ENCODE measurements around the gene GJC1.

GJC1 gene

DNA sequence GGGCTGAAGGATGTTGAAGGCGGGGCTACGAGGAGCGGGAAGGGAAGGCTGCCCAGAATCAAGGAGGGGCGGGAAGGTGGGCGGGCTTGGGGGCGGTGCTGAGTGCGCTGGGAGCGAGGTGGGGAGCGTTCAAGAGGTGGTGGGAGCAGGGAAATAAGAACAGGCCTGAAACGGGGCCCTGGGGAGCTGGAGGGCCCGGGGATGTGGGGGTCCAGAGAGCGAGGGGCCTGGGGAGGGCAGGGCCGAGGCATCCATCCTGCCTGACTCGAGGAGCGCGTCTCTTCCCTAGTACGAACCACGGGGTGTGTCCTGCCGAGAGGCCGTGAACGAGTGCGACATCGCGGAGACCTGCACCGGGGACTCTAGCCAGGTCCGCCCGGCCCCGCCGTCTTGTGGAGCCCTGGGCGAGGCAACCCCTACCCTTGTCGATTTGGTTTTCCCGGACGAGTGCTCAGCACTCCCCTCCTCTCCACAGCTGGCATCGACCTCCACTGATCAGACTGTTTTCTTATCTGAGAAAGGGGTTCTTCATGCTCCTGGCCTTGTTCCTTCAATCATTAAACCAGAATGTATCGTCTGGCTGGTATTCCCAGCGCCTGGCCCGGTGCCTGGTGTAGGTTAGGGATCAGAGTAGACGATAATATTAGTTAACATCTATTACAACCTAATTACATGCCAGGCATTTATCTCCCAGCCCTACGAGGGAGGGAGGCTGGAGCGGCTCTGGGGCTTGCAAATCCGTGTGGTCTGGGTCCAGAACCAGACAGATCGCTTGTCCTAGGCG is 54.1 kb downstream of the GJC1 start:
- no peak for DNase-seq

DNA sequence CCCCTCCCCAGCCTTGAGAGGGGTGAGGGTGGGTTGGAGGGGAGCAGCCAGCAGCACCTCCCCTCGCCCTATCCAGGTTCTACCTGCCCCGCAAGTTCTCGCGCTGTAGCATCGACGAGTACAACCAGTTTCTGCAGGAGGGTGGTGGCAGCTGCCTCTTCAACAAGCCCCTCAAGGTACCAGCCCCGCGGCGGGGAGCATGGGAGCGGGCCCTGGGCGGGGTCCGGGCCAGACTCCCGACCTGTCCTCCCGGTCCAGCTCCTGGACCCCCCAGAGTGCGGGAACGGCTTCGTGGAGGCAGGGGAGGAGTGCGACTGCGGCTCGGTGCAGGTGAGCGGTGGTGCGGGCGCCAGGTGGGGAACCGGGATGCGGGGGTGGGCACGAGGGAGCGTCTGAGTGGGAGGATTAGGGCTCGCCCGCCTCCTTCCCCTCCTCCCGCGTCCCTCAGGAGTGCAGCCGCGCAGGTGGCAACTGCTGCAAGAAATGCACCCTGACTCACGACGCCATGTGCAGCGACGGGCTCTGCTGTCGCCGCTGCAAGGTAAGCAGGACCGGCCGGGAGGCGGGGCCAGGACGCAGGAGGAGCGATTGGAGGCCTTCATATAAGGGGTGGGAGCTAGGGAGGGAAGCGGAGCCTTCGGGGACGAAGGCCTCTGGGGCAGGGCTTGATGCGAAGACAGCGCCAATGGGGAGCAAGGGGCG is 54.8 kb downstream of the GJC1 start:
- peak; percentile 88 for DNase-seq

DNA sequence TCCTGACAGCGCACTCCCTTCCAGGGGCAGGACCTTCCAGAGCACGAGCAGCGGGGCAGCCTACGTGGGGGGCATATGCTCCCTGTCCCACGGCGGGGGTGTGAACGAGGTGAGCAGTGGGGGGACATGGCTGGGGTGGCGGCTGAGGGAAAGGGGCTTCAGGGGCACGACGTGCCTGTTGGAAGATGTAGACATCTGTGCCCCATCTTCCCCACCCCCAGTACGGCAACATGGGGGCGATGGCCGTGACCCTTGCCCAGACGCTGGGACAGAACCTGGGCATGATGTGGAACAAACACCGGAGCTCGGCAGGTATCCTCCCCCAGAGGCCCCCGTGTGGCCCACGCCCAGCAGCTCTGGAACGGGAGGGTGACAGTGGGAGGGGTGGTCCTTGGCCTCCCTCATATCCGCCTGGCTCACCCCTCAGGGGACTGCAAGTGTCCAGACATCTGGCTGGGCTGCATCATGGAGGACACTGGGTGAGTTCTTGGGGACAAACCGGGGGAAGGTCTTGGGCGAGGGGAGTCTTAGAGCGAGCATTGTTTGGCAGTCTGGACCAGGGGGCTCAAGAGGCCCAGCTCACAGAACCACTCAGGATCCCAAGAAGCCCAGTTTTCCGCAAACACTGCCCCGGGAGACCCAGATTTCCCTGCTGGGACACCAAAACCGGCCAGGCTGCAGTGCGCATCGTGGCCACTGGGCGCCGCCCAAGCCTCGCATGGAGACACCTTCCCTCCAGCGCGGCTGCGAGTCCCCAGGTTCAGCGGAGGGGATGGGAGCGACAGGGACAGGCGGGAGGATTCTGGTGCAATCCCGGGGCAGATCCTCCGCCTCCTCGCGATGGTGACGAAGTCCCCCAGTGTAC is 55.6 kb downstream of the GJC1 start:
- DNase-seq = peak; percentile 70

DNA sequence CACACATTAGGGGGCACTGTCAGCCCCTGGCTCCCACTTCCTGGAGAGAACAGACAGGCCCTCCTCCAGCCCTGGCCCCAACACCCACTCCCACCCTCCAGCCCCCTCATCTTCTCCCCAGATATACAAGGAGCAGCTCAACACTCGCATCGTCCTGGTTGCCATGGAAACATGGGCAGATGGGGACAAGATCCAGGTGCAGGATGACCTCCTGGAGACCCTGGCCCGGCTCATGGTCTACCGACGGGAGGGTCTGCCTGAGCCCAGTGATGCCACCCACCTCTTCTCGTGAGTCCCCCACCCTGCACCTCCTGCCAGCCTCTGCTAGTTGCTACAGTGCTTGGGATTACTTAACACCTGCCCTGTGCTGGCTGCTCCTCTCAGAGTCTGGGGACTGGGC is 56.9 kb downstream of the GJC1 start:
- no peak for DNase-seq

DNA sequence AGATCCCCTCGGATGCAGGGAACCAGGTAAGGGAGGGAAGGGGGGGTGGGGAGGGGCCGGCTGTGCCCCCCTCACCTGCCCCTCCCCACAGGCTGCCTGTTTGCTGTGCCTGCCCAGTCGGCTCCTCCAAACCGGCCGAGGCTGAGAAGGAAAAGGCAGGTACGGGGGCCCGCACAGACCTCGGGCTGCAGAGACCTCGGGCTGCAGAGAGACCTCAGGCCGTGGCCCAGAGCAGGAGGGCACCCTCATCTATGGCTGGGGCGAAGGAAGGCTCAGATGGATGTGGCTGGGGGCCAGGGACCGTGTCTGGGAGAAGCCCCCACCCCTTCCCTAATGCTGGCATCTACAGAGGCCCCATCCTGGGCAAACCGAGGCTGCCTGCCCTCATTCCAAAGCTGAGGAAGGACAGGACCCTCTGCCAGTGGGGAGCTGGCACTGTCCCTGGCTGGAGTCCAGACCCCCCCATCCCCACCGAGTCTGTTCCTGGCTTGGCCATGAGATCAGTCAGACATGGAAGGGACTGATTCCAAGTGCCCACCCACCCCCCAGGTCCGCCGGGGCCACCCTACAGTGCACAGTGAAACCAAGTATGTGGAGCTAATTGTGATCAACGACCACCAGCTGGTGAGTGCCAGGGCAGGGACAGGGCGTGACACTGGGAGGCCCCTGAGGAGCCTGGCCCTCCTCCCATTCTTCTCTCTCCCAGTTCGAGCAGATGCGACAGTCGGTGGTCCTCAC is 57.6 kb downstream of the GJC1 start:
- no peak for DNase-seq

DNA sequence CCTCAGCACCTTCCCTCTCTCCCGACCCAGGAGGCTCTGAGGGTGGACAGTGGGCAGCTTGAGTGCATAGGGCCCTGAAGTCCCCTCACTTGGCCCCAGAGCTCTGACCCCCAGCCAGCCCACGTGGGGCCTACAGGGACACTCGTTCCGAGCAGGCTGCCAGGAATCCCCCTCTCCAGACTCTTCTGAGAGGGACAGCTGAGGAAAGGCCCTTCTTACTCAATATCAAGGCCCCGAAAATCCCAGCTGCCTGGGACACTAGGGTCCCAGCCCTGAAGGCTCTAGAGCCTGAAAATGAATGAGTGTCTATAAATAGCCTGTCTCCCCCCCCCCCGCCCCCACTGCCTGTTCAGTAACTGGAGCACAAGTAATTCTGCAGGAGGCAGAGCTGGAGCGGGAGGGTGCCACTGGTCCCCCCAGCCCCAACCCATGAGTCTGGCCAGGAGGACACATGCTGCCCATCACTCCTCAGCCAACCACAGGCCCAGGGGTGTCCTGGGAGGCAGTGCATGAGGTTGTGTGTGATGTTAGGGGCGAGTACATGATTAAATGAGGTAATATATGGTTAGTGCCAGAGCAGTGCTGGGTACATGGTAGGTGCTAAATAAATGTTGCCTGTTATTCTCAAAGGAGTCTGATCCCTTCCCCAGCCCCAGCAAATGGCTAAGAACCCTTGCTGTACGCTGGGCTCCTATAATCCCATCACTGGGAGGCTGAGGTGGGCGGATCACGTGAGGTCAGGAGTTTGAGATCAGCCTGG is 59.7 kb downstream of the GJC1 start:
- DNase-seq = no peak

DNA sequence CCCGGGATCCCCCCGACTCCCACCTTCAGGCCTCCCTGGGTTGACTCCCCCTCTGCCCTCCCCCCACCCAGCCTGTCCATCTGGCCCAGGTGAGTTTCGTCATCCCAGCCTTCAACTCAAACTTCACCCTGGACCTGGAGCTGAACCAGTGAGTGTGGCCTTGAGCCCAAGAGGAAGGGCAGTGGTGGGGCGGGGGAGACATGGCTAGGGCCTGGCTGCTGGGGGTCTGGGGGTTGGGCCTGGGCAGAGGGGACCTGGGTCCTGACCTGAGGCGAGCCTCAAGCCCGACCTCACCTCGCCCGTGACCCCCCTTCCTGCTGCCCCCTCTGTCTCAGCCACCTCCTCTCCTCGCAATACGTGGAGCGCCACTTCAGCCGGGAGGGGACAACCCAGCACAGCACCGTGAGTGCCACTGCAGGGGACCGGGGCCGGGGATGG is 60.4 kb downstream of the GJC1 start:
- DNase-seq = no peak

DNA sequence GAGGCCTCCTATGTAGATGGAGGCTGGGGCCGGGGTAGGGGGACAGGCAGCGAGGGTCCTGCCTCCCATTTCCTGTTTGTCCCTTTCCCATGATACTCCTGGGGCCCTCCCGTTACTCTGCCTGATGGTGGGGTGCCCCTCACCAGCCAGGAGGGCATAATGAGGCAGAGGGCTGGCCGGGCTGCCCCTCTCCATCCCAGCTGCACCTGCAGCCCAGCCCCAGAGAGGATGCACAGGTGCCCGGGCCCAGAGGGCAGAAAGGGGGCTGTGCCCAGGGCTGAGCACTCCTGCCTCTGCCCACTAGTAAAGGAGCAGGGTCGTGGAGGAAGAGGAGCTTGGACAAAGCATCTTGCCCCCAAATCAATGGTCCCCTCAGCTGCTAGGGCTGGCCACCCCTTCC is 60.9 kb downstream of the GJC1 start:
- DNase-seq = no peak

DNA sequence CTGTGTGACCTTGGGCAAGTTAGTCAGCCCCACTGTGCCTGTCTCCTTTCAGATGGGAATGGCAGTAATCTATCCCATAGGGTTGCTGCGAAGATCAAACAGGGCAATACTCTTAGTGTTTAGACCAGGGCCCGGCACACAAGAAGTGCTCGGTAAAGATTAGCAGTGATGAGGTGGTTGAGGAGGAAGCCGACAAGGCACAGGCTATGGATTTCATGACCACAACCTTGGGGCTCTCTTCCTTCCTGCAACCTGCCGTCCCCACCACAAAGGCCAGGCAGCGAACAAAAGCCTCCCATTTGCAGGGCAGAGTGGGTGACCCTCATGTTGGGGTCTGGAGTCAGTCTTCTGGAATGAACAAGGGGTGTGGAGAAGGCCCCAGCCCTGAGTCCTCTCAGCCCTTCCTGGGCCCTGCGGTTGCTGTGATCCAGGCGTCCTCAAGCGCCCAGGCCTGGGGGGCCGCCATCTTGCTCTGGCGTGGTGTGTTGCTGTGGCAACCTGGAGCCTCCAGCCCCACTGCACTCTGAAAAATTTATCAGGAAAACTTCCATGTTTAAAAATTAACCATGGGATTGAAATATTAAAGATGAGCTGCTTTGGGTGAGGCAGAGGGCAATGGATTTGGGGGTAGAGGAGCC is 61.5 kb downstream of the GJC1 start:
- DNase-seq = no peak

DNA sequence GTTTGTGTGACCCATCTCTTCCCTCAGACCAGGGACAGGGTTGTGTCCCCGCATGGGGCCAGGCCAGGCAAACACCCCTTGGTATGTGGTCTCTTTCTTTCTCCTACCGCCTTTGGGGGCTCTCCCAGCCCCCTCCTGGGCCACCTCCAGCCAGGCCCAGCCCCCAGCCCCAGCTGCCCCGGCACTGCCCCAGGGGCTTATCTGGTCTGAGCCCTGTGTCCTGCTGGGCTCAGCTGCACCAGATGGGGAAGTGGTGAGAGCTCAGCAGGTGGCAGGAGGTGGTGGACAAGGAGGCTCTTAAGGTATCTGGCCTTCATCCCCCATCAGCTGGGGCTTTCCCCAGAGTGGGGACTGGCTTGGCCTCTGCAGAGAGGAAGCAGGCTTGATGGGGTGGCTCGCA is 62.6 kb downstream of the GJC1 start:
- no peak for DNase-seq

DNA sequence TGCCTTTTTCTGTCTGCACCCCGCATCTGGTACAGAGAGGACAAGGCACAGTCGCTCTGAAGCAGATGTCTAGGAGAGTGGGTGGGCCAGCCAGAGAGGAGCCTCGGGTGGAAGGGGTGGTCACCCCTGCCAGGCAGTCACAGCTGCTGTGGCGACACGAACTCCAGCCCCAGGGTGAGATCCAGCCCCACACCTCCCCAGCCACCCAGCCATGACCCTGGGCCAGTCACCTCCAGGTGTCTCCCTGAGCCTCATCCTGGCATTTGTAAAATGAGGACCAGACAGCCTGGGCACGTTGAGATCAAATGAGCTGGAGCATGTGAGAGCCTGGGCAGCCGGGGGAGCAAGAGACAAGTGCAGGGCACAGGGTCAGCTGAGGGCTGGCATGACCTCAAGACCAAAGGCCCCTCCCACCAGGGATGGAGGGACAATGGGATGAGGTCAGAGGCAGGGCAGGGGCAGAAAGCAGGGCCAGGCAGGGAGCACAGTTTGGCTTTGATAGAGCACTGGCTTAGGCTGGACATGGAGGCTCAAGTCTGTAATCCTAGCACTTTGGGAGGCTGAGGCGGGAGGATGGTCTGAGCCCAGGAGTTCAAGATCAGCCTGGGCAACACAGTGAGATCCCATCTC is 63.6 kb downstream of the GJC1 start:
- DNase-seq = no peak

DNA sequence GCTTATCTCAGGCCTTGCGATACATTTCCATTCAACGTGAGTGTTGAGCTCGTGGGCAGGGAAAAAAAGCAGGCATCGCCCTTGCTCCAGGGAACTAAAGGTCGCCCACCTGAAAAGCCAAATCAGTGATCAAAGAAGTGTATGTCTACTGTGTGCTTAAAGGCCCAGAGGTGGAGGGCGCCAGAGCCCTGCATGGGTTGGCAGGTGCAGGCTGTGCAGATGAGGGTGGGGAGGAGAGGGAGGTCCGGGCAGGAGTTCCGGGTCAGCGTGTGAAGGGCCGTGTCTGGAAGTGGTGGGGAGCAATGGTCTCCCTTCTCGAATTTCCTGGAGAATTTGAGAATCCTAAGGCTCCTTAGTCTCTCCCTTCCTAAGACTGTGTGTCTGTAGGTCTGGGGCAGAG is 64.1 kb downstream of the GJC1 start:
- no peak for DNase-seq

DNA sequence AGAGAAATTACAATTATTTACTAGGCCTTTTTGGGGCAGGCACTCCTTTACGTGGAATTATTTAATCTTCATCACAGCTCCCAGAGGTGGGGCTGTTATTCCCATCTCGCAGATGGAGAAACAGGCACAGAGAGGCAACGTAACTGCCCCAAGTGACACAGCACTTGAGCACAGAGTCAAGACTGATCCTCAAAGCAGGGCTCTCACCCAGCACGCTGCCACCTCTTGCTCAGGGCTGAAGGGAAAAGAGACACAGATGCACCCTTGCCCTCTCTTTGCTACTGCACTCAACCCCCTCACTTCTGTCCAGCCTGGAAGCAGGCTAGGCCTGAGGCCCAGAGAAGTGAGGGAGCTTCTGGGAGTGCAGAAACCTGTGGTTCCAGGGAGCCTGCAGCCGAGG is 66.9 kb downstream of the GJC1 start:
- DNase-seq = no peak

DNA sequence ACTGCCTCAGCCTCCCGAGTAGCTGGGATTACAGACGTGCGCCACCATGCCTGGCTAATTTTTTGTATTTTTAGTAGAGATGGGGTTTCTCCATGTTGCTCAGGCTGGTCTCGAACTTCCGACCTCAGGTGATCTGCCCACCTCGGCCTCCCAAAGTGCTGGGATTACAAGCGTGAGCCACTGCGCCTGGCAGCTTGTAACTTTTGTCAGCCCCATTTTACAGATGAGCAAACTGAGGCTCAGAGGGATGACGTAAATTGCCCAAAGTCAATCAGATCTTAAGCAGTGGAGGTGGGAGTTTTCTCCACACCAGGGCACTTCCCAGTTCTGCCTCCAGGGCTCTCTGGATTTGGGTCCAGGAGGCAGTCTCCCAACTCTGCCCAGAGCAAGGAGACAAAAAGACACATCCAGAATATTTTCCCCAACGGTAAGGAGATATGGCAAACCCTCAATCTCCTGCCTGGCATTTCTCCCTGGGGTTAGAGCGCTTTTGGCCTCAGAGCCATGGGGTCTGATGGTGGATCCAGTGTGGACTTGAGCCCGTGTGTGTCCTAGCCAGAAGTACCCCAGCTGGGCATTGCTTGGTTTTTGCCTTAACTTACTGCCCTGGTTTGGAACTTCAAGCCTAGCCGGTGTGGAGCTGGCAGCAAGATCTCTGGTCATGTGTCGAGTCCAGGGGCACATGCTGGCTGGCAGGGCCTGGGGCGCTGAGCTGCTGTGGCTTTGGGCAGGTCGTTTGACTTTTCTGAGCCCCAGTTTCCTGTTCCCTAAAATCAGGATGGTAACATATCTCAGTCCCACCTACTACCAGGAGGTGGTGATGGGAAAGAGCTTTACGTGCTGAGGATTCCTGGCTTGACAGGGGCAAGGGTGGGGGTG is 67.9 kb downstream of the GJC1 start:
- DNase-seq = no peak

DNA sequence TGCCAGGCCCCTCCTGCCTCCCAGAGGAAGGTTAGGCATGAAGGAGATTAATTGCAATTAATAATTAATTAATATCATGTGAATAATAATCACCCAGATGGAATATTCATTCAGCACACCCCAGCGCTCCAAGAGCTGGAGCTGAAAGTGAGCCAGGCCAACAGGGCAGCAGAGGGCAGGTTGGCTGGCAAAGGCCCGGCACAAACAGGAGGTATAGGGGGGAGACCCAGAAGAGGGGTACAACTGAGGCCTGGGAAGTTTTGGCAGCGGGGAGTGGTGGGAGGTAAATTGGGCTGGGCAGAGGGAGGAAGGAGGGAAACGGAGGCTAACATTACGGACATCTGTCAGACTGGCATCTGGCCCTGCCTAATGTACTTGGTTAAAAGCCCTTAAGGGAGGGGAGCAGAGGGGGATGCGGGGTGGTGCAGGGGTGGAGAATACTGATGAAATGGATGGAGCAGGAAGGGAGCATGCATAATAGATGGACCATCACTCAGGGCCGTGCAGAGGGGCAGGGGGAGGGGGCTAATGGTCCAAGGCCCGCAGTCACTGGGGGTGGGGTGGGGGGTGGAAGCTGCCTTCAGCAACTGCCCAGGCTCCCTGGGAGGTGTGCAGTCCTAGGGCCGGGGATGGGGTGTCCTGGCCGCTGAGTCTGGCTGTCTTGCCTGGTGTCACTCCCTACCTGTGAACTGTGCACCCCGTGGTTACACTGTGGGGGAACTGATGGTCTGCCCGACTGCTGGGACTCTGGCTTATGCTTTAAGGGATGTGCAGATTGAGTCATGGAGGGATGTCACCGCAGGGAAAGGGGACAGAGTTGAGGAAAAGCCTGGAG is 69.4 kb downstream of the GJC1 start:
- DNase-seq = no peak

DNA sequence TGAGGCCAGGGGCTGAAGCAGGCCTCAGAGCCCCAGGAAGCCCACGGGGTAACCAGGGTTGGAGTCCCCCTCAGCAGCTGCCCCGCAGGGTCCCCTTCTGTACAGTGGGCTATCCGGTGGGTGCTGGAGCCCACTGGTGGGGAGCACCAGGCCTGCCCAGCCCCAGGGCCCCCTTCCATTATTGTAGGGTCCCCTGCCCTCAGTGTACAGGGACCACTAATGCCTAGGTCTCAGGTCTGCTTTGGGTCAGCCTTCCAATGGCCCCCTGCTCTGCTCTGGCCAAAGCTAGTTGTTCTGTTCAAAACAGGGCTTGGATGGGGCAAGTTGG is 70.2 kb downstream of the GJC1 start:
- DNase-seq = no peak

DNA sequence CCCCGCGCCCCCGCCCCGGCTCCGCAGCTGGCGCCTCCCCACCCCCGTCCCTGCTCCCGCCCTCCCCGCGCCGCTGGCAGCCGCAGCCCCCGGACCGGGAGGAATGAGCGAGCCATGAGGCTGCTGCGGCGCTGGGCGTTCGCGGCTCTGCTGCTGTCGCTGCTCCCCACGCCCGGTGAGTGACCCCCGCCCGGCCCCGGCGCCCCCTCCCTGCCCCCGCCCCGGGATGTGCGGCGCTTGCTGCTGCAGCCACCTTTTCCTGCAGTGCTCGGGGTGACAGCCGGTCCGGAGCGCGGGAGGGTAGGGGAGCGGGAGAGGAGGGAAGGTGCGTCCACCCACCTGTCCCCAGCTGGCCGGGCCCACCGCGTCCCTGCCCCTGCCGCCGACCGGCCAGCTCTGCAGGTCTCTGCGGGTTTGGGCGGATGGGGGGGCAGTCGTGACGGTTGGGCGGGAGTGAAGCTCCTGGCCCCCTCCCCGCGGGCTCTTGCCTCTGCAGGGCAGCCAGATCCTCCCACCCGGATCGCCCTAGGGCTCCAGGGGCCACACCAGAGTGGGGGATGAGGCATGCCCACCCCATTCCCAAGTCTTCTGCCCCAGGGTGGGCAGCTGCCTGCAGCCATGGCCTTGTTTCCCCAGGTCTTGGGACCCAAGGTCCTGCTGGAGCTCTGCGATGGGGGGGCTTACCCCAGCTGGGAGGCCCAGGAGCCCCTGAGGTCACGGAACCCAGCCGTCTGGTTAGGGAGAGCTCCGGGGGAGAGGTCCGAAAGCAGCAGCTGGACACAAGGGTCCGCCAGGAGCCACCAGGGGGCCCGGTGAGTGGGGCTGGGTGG is 70.8 kb downstream of the GJC1 start:
- DNase-seq = no peak

DNA sequence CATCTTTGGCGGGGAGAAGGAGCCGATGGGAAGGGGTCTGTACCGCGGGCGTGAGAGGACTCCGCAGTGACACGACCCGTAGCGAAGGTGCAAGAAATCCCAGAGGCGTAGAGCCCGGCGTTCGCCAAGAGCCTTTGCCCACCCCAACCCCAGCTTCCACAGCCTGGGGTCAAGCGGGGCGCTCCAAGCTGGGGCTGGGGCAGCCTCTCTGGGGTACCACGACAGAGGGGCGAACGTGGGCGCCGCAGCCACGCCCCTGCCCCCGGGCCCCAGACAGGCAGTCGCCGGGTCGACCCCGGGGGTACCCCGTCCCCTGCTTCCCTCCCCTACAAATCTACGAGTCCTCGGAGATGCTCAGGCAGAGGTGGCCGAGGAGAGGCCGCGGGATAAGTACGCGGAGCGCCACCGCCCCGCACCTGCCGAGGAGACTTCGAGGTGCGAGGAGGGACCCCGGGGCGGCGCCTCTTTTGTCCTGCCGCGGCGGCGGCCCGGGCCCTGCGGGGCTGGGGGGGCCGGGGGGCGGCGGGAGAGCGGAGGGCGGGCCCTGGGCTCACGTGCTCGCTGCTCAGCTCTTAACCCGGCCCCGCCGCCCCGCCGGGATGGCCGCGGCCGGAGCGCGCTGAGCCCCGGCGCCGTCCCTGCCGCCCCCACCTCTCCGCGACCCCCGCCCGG is 71.5 kb downstream of the GJC1 start, which contains the start of gene ADAM11:
Gene ADAM11, plus strand, starts transcription at position 575 of the 672 bp plus-strand sequence. CDS start 212 bp downstream, outside the sequence.
- no peak for DNase-seq

All from activated gamma-delta T cell (primary cell).